ENCODE data around the gene COL5A1.

Gene COL5A1

DNA sequence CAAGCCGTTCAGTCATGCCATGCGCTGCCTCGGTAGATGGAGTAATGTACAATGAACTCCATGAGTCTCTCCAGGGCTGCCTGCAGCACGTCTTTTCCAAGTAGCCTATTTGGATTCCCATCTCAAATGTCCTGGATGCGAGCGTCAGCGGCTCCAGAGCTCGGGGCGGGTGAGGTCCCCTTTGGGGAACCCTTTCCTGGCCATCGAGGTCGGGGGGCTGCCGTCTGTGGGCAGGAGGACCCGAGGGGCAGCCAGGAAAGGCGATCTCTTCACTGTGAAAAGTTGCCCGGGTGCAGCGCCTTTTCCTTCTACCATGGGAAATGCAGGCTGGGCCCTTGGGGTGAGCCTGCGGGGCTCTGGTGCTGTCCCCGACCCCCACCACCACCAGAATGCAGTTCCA, 202.1 kb downstream of the COL5A1 start:
- no peak overlapping the region for H3K4me3 ChIP-seq (ENCODE audit: low read depth, low read length)
- DNase-seq (ENCODE audit: low read depth), result no peak
- TF ChIP-seq, protein P1, sequence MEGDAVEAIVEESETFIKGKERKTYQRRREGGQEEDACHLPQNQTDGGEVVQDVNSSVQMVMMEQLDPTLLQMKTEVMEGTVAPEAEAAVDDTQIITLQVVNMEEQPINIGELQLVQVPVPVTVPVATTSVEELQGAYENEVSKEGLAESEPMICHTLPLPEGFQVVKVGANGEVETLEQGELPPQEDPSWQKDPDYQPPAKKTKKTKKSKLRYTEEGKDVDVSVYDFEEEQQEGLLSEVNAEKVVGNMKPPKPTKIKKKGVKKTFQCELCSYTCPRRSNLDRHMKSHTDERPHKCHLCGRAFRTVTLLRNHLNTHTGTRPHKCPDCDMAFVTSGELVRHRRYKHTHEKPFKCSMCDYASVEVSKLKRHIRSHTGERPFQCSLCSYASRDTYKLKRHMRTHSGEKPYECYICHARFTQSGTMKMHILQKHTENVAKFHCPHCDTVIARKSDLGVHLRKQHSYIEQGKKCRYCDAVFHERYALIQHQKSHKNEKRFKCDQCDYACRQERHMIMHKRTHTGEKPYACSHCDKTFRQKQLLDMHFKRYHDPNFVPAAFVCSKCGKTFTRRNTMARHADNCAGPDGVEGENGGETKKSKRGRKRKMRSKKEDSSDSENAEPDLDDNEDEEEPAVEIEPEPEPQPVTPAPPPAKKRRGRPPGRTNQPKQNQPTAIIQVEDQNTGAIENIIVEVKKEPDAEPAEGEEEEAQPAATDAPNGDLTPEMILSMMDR (IDR thresholded peaks at IDR 0.05; ENCODE audit: control insufficient read depth, extremely low read depth, insufficient read depth), result no peak

DNA sequence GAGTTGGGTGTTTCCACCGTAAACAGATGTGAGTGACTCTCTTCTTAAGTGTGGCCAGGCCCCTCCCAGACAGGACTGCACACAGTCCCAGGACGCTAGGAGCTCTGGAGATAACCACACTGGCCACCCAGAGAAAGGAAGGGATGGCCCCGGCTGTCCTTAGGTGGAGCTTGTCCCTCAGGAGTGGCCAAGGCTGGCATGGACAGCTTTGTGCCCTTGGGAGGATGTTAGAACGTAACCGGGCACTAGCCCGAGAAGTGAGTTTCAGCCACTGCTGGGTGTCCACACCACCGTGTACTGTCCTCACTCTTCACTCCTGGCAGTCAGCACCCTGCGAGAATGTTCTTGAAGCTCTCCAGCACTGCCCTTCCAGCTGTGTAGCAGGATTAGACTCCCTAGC, 203.2 kb downstream of the COL5A1 start:
- DNase-seq (ENCODE audit: low read depth), result no peak
- no peak overlapping the region for H3K4me3 ChIP-seq (ENCODE audit: low read depth, low read length)
- TF ChIP-seq, protein P1 (IDR thresholded peaks at IDR 0.05; ENCODE audit: control insufficient read depth, extremely low read depth, insufficient read depth), result no peak

DNA sequence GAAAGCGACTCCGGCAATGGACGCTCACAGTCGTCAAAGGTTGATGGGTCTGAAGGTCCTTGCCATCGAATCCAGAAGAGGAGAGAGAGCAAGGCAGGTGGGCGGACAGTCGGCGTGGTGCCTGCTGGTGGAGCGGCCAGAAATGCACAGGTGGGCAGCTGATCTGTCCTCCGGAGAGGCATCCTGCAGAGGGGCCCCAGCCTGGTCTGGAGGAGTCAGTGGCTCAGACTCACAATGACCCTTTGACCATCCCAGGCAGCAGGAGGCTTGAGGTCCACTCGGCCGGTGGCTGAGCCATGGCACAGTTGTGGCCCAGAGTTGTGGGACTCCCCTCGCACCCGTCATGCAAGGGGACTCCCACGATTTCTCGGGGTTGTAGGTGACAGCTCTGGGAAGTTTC, 204.6 kb downstream of the COL5A1 start:
- DNase-seq (ENCODE audit: low read depth), result no peak
- TF ChIP-seq, protein P1 (IDR thresholded peaks at IDR 0.05; ENCODE audit: control insufficient read depth, extremely low read depth, insufficient read depth), result no peak
- H3K4me3 ChIP-seq (ENCODE audit: low read depth, low read length), result no peak overlapping the region

DNA sequence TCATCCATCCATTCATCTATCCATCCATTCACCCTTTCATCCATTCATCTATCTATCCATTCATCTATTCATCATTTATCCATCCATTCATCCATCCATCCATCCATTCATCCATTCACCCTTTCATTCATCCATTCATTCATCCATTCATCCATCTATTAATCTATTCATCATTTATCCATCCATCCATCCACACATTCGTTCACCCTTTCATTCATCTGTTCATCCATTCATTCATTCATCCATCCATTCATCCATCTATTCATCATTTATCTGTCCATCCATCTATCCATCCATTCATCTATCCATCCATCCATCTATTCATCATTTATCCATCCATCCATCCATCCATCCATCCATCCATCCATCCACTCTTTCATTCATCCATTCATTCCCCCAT, 205.1 kb downstream of the COL5A1 start:
- no peak overlapping the region for H3K4me3 ChIP-seq (ENCODE audit: low read depth, low read length)
- no peak for DNase-seq (ENCODE audit: low read depth)
- TF ChIP-seq, protein P1 (IDR thresholded peaks at IDR 0.05; ENCODE audit: control insufficient read depth, extremely low read depth, insufficient read depth), result no peak

DNA sequence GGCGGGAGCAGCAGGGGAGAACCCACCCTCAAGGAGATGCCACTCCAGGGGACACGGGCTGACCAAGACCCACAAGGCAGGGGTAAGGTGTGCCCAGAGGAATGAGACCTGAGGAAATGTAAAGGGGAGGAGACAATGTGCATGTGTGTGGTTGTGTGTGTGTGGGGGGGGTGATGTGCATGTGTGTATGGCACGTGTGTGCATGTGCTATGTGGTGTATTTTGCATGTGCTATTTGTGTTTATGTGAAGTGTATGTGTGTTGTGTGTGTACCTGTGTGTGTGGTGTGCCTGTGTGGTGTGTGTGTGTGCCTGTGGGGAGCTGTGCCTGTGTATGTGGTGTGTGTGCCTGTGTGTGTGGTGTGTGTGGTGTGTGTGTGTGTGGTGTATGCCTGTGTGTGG, 205.5 kb downstream of the COL5A1 start:
- no peak for DNase-seq (ENCODE audit: low read depth)
- TF ChIP-seq, protein P1 (IDR thresholded peaks at IDR 0.05; ENCODE audit: control insufficient read depth, extremely low read depth, insufficient read depth), result no peak

DNA sequence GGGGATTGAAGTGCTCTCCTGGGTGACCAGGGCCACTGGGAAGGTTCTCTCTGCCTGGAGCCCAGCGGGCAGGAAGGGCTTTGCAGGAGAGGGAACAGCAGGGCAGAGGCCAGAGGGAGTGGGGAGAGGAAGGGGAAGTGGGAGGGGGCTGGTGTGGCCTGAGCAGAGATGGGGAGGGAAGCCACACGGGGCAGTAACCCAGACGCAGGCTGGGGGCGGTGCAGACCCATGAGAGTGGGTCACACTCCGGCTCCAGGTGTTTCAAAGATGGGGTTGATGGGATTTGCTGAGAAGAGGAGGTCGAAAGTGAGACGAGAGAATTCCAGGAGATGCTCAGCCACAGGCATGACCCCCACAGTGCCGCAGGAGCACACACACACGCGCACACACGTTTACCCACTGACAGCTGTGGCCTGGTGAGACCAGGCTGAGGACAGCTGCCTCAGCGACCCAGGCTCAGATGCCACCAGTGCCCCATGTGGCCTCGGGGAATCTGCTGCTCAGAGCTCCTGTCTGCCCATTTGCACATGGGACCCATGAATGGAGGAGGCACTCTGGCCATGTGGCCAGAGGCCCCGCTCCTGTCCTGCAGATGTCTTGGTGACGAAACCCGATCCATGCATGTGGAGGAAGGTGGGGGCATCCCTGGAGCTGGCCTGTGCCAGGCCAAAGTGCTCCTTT, 206.3 kb downstream of the COL5A1 start:
- no peak overlapping the region for H3K4me3 ChIP-seq (ENCODE audit: low read depth, low read length)
- TF ChIP-seq, protein P1 (IDR thresholded peaks at IDR 0.05; ENCODE audit: control insufficient read depth, extremely low read depth, insufficient read depth), result no peak
- DNase-seq (ENCODE audit: low read depth), result no peak

More for the DNA sequence above, 205.5 kb downstream of the COL5A1 start:
- H3K4me3 ChIP-seq (ENCODE audit: low read depth, low read length), result no peak overlapping the region

DNA sequence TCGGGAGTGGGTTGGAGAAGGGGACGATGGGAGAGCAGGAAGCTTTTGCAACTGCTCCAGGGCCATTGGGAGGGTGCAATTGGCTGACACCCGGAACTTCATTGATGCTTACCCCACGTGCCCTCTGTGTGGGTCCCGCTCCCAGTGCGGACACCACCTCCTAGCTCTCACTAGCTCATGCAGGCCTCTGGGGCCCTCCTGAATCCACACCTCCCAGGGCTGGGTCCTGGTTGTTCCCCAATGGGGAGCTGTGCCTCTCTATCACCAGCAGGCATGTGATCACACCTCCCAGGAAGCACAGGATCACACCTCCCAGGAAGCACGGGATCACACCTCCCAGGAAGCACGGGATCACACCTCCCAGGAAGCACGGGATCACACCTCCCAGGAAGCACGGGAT, 206.9 kb downstream of the COL5A1 start:
- TF ChIP-seq, protein P1 (IDR thresholded peaks at IDR 0.05; ENCODE audit: control insufficient read depth, extremely low read depth, insufficient read depth), result no peak
- DNase-seq (ENCODE audit: low read depth), result no peak
- no peak overlapping the region for H3K4me3 ChIP-seq (ENCODE audit: low read depth, low read length)

Data from LNCaP clone FGC (cell line).